Measurements from ENCODE around the gene CRYL1.

- no peak for TF ChIP-seq POLR2A (IDR thresholded peaks at IDR 0.05; ENCODE audit: low read depth, low read length)
- TF ChIP-seq MAFK (IDR thresholded peaks at IDR 0.05; ENCODE audit: low read depth, low read length) = no peak
- peak; percentile 94 for TF ChIP-seq CTCF (conservative IDR thresholded peaks at IDR 0.05; ENCODE audit: low read depth, low read length)
- no peak for TF ChIP-seq ELK1 (IDR thresholded peaks at IDR 0.05; ENCODE audit: borderline replicate concordance, low read depth, low read length)
- peak; percentile 48; the same call in 1 of the 2 replicates for TF ChIP-seq CEBPB (IDR thresholded peaks at IDR 0.05; ENCODE audit: low read depth, low read length)
- TF ChIP-seq RAD21 (IDR thresholded peaks at IDR 0.05; ENCODE audit: low read length) = peak; percentile 98
- no peak for TF ChIP-seq FOS (IDR thresholded peaks at IDR 0.05; ENCODE audit: low read depth, low read length)
- no peak for TF ChIP-seq RFX5 (IDR thresholded peaks at IDR 0.05; ENCODE audit: low read depth, low read length)
- peak; percentile 87 for TF ChIP-seq SMC3 (IDR thresholded peaks at IDR 0.05; ENCODE audit: low read depth, low read length)
- TF ChIP-seq MXI1 (IDR thresholded peaks at IDR 0.05; ENCODE audit: borderline replicate concordance, low read depth, low read length) = no peak
- TF ChIP-seq BHLHE40 (IDR thresholded peaks at IDR 0.05; ENCODE audit: low read depth, low read length) = no peak
- no peak for TF ChIP-seq USF2 (IDR thresholded peaks at IDR 0.05; ENCODE audit: low read depth, low read length)
- no peak for TF ChIP-seq MAZ (IDR thresholded peaks at IDR 0.05; ENCODE audit: borderline replicate concordance, low read depth, low read length)
- TF ChIP-seq RCOR1 (IDR thresholded peaks at IDR 0.05; ENCODE audit: insufficient replicate concordance, low read length) = no peak
Measured at GRCh38 chr13:20495087-20496023, 30.3 kb downstream of the CRYL1 start.
